Adrenal gland (tissue), 5 donors: ENCODE results near the gene RTP1.

ENCODE experiments used
- POLR2A ChIP-seq, 2 donors: fragments of 450-650 bp; IDR thresholded peaks; one replicate each; pipeline ENCODE4 v1.6.1; 2017; ENCODE audit warnings: antibody characterized with exemption in 2 of 2, mild to moderate bottlenecking in 2 of 2, moderate library complexity in 1 of 2
- TF ChIP-seq, protein P1 (sequence below), 6 experiments: fragments of 450-650 bp in 4 of 6; fragments of 200-600 bp in 2 of 6; sonication (generic) in 1 of 6; IDR thresholded peaks; 1 replicate in 5 of 6; 2 replicates in 1 of 6; pipeline versions ENCODE4 v1.5.1 to v1.8.0; 2016 to 2021; ENCODE audit warnings: antibody characterized with exemption in 6 of 6, mild to moderate bottlenecking in 2 of 6, moderate library complexity in 1 of 6
- donor health status: DM: no; HTN: no; CAD: no.

DNA sequence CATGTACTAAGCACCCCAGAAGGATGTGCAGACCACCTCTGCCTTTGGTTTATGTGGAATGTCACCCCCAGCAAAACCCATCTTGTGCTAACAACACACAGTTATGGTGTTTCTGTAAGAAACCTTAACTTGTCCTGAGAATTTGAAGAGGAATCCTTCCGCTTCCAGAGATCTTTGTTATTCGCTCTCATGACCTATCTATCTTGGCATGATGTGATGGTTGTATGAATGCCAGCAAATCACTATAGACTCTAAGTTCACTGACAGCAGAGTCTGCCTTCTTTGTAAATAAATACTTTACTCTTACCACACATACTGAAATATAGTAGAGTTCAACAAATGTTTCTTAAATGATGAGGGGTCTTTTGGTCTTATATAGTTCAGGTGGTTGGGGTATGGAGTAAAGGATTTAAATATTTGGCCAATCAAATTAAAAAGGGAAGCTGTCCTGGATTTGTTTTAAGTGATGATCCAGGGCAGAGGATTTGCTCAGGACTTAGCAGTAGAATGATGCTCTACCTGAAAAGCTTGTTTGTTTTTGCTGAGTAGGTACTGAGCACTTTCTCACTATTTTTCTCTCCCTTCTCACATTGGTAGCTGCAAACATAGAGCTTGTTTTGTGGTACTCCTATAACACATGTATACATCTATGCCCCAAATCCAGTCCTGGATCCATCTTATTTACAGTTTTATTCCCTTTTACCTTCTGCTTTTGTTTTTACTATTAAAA lies 27.9 kb upstream of the RTP1 start:
- TF ChIP-seq, protein P1, sequence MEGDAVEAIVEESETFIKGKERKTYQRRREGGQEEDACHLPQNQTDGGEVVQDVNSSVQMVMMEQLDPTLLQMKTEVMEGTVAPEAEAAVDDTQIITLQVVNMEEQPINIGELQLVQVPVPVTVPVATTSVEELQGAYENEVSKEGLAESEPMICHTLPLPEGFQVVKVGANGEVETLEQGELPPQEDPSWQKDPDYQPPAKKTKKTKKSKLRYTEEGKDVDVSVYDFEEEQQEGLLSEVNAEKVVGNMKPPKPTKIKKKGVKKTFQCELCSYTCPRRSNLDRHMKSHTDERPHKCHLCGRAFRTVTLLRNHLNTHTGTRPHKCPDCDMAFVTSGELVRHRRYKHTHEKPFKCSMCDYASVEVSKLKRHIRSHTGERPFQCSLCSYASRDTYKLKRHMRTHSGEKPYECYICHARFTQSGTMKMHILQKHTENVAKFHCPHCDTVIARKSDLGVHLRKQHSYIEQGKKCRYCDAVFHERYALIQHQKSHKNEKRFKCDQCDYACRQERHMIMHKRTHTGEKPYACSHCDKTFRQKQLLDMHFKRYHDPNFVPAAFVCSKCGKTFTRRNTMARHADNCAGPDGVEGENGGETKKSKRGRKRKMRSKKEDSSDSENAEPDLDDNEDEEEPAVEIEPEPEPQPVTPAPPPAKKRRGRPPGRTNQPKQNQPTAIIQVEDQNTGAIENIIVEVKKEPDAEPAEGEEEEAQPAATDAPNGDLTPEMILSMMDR (IDR thresholded peaks at IDR 0.05), result no peak
- no peak for TF ChIP-seq POLR2A (IDR thresholded peaks at IDR 0.05)
